ENCODE results near the gene PDZRN4.
A peak's percentile ranks its signal among the peaks of the same experiment; 100 is the strongest.

PDZRN4 gene

DNA sequence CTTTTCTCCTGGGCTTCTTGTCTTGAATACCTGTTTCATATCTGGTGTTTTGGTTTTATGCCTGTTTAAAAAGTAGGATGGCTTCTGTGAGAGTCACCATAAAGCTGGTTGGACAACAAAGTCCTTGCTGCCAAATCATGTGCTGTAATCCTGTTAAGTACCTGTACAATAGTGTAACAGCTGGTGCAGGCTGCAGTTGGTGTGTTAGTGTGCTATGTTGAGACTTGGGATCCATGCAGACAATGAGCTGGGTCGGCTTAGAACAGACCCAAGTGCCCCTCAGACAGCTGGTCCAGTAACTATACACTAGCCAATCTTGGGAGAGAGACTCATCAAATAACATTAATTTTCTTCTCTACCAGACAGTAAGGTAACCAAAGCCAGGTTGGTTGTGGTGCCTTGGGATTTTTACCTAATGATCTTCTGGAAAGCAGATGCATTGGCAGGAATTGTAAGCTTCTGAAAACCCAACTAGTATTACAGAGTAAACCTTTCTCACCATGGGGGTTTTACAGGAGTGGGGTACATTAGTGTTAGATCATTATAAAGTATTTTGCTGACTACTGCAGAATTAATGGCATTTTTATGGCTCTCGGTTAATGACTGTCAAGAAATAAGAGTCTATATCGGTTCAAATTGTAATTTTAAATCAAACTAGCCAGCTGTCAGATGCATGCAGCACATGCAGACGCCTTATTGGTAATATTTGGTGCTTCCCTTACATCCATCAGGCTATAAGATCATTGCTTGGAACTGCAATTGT lies 231.2 kb downstream of the PDZRN4 start:
- no peak for DNase-seq (ENCODE audit: low read depth)
- no peak overlapping the region for H3K4me3 ChIP-seq (replicated peaks; ENCODE audit: low read depth, low read length)
- TF ChIP-seq, protein P1, sequence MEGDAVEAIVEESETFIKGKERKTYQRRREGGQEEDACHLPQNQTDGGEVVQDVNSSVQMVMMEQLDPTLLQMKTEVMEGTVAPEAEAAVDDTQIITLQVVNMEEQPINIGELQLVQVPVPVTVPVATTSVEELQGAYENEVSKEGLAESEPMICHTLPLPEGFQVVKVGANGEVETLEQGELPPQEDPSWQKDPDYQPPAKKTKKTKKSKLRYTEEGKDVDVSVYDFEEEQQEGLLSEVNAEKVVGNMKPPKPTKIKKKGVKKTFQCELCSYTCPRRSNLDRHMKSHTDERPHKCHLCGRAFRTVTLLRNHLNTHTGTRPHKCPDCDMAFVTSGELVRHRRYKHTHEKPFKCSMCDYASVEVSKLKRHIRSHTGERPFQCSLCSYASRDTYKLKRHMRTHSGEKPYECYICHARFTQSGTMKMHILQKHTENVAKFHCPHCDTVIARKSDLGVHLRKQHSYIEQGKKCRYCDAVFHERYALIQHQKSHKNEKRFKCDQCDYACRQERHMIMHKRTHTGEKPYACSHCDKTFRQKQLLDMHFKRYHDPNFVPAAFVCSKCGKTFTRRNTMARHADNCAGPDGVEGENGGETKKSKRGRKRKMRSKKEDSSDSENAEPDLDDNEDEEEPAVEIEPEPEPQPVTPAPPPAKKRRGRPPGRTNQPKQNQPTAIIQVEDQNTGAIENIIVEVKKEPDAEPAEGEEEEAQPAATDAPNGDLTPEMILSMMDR (IDR thresholded peaks at IDR 0.05; ENCODE audit: low read length, missing control alignments), result no peak

DNA sequence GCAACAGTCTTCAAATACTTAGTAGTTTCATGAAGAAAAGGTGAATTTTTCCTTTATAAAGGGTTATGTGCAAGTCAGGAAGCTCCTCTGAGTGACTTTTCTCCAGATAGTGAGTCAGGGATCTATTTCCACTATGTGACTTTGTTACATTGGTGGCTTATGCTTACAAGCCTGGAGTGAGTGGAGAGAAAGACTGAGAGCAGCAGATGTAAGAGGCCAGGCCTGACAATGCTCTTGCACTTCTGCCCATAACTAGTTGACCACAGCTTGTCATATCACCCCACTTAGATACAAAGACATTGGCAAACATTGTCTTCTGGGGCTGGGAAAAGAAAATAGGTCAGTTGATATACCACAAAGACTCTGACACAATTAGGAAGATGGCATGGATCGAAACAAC lies 236.5 kb downstream of the PDZRN4 start:
- TF ChIP-seq, protein P1 (IDR thresholded peaks at IDR 0.05; ENCODE audit: low read length, missing control alignments), result no peak
- H3K4me3 ChIP-seq (replicated peaks; ENCODE audit: low read depth, low read length), result no peak overlapping the region
- DNase-seq (ENCODE audit: low read depth), result no peak

DNA sequence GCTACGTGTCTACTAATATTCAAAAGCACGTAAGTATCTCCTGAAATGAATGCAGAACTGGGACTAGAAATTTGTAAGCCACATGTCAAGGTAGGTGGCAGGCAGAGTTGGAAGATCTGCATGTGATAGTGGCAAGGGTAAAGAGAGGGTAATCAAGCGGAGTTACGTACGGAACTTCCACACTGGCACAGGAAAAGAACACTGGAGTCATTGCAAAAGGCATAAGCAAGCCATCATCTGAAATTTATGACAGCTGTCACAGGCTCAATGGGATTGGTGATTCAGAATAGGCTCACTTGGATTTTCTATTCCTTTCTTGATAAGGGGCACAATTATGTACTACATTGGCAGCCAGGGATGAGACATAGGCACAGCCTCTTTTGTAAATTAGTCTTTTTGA lies 245.3 kb downstream of the PDZRN4 start:
- TF ChIP-seq, protein P1 (IDR thresholded peaks at IDR 0.05; ENCODE audit: low read length, missing control alignments), result no peak
- no peak for DNase-seq (ENCODE audit: low read depth)

DNA sequence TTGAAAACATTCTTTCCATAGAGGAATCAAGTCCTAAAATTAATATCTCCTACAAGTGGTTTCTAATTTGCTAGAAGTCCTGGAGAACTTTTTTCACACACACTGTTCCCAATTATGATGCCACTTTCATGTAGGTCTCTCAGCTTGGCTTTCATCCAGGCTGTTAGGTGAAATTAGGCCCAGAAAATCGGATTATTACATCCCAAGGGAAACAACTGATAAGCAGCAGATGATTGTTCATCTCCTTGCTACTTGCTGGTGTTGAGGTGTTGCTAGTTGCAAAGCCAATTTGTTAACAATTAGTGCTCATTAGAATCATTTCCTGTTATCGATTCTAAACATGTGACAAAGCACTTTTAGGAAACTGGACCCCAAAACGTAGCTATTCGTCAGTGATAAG lies 248.0 kb downstream of the PDZRN4 start:
- DNase-seq (ENCODE audit: low read depth), result no peak

More for the DNA sequence above, 245.3 kb downstream of the PDZRN4 start:
- H3K4me3 ChIP-seq (replicated peaks; ENCODE audit: low read depth, low read length), result no peak overlapping the region

DNA sequence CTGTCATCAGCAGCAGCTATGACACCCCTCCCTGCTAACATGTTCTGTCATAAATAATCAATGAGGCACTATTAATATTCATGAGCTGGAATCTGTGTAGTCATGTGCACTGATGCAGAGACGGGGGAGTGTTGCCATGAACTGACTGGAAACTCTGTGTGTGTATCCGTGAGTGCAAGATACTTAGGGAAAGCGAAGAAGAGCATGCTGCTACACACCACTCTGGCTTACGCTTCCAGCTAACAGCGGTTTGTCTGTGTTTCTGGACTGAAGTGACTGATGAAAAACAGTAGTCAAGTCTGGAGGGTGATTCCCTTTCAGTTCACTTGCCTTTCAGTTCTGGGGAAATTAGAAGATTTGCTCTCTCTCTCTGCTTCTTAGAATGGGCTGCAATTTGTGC lies 249.4 kb downstream of the PDZRN4 start:
- TF ChIP-seq, protein P1 (IDR thresholded peaks at IDR 0.05; ENCODE audit: low read length, missing control alignments), result no peak
- peak; percentile 0 for DNase-seq (ENCODE audit: low read depth)
- H3K4me3 ChIP-seq (replicated peaks; ENCODE audit: low read depth, low read length), result no peak overlapping the region

More for the DNA sequence above, 248.0 kb downstream of the PDZRN4 start:
- H3K4me3 ChIP-seq (replicated peaks; ENCODE audit: low read depth, low read length), result no peak overlapping the region
- TF ChIP-seq, protein P1 (IDR thresholded peaks at IDR 0.05; ENCODE audit: low read length, missing control alignments), result no peak

DNA sequence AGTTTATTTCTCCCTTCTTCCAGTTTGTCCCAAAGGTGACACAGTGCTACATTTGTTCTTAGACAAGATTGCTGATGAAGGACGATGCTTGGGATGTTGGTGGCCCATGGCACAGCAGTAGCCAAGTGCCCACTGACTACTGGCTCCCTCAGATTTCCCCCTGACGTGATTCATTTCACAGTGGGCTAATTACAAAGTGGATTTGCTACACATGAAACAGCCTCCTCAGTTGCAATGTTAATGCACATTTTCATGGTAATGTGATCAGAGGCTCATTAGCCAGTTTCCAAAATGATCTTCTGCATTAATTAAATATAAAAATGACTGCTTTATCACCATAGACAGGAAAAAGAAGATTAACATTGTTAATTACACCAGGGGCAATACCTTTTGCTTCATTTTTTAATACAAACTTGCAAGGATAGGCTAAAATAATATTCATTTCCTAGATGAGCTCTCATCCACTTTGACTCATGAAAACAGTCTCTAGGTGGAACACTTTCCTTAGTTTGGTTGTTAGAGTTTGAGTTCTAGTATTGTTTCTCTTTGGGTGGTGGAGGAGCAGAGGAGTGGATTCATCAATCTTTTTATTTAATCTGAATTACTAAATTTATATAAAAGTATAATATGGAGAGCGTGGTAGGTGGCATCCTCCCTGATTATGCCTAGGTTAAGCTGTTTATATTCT lies 250.9 kb downstream of the PDZRN4 start:
- TF ChIP-seq, protein P1 (IDR thresholded peaks at IDR 0.05; ENCODE audit: low read length, missing control alignments), result no peak
- DNase-seq (ENCODE audit: low read depth), result no peak
- H3K4me3 ChIP-seq (replicated peaks; ENCODE audit: low read depth, low read length), result no peak overlapping the region

All from fibroblast of pulmonary artery (primary cell).